CD14-positive monocyte (primary cell): ENCODE measurements around the gene SPATA46. TPM values are rescaled to one million over a fixed set of nuclear protein-coding genes. Genes with fewer than 3 reads are reported as not detected.

ENCODE experiments used
- DNase-seq, 3 donors: peaks; one replicate each; pipeline ENCODE4 v3.0.0-alpha.2; 2011 to 2022
- H2AFZ ChIP-seq: 2 replicates; pipeline ENCODE4 v1.6.0; 2012; ENCODE audit warnings: mild to moderate bottlenecking, low read depth, low read length, inconsistent platforms; ENCODE audit not compliant: insufficient read depth, poor library complexity, severe bottlenecking
- H3K27ac ChIP-seq, 2 donors: 1 replicate in 1 of 2; 2 replicates in 1 of 2; pipeline ENCODE4 v1.5.1; 2012 to 2013; ENCODE audit warnings: low read length in 2 of 2, control low read depth in 1 of 2, inconsistent platforms in 1 of 2, low read depth in 1 of 2, mild to moderate bottlenecking in 1 of 2
- H3K27me3 ChIP-seq, 2 donors: one replicate each; pipeline versions ENCODE4 v1.6.0 to v1.6.1; 2011 to 2013; ENCODE audit warnings: low read length in 2 of 2; ENCODE audit not compliant: control insufficient read depth in 2 of 2, insufficient read depth in 2 of 2
- H3K36me3 ChIP-seq, 2 donors: replicated peaks in 1 of 2; 1 replicate in 1 of 2; 2 replicates in 1 of 2; pipeline versions ENCODE4 v1.5.1 to v1.6.1; 2012 to 2013; ENCODE audit warnings: low read length in 2 of 2, control low read depth in 1 of 2, inconsistent platforms in 1 of 2, mild to moderate bottlenecking in 1 of 2; ENCODE audit not compliant: insufficient read depth in 2 of 2, control insufficient read depth in 1 of 2
- H3K4me1 ChIP-seq, 2 donors: 1 replicate in 1 of 2; 2 replicates in 1 of 2; pipeline versions ENCODE4 v1.5.1 to v1.6.1; 2012 to 2013; ENCODE audit warnings: low read length in 2 of 2, control low read depth in 1 of 2, inconsistent platforms in 1 of 2, mild to moderate bottlenecking in 1 of 2, moderate library complexity in 1 of 2; ENCODE audit not compliant: insufficient read depth in 2 of 2, control insufficient read depth in 1 of 2
- H3K4me2 ChIP-seq: replicated peaks from 2 replicates; pipeline ENCODE3; 2012; ENCODE audit warnings: low read length, moderate library complexity, mild to moderate bottlenecking; ENCODE audit not compliant: poor library complexity, severe bottlenecking; ENCODE audit errors: extremely low read depth
- H3K4me3 ChIP-seq, 3 experiments: fragments of 200-600 bp in 1 of 3; sonication (generic) in 1 of 3; replicated peaks in 1 of 3; 1 replicate in 2 of 3; 2 replicates in 1 of 3; pipeline ENCODE4 v1.5.1; 2011 to 2013; ENCODE audit warnings: low read length in 3 of 3, mild to moderate bottlenecking in 3 of 3, control low read depth in 2 of 3, low read depth in 2 of 3, inconsistent platforms in 1 of 3, moderate library complexity in 1 of 3
- H3K79me2 ChIP-seq: 2 replicates; pipeline ENCODE4 v1.6.0; 2012; ENCODE audit warnings: mild to moderate bottlenecking, control low read depth, inconsistent platforms, low read length, moderate library complexity; ENCODE audit not compliant: insufficient read depth
- H3K9ac ChIP-seq: 2 replicates; pipeline ENCODE4 v1.6.0; 2017; ENCODE audit warnings: low read length, mild to moderate bottlenecking; ENCODE audit not compliant: insufficient read depth, poor library complexity, severe bottlenecking
- H3K9me3 ChIP-seq, 2 donors: replicated peaks in 1 of 2; 1 replicate in 1 of 2; 2 replicates in 1 of 2; pipeline versions ENCODE4 v1.5.1 to v1.6.1; 2012 to 2013; ENCODE audit warnings: low read length in 2 of 2, control low read depth in 1 of 2; ENCODE audit not compliant: control insufficient read depth in 1 of 2, insufficient read depth in 1 of 2
- H4K20me1 ChIP-seq: 2 replicates; pipeline ENCODE4 v1.6.0; 2012; ENCODE audit warnings: mild to moderate bottlenecking, low read length, control low read depth, moderate library complexity; ENCODE audit not compliant: insufficient read depth
- H3K27ac Mint-ChIP-seq, 7 donors: one replicate each; pipeline ENCODE4 v1.8.0; 2020; ENCODE audit warnings: mild to moderate bottlenecking in 7 of 7, mixed read lengths in 7 of 7, moderate library complexity in 6 of 7, inconsistent platforms in 2 of 7
- H3K27me3 Mint-ChIP-seq, 3 donors: one replicate each; pipeline ENCODE4 v1.8.0; 2021 to 2022; ENCODE audit warnings: low read depth in 3 of 3, mild to moderate bottlenecking in 3 of 3, mixed read lengths in 3 of 3, moderate library complexity in 3 of 3, inconsistent platforms in 1 of 3
- H3K36me3 Mint-ChIP-seq, 2 donors: one replicate each; pipeline ENCODE4 v1.8.0; 2020; ENCODE audit warnings: mixed read lengths in 2 of 2, inconsistent platforms in 1 of 2, mild to moderate bottlenecking in 1 of 2
- H3K4me1 Mint-ChIP-seq: one replicate; pipeline ENCODE4 v1.8.0; 2020; ENCODE audit warnings: mild to moderate bottlenecking, mixed read lengths
- H3K4me3 Mint-ChIP-seq, 2 donors: one replicate each; pipeline ENCODE4 v1.8.0; 2020; ENCODE audit warnings: mild to moderate bottlenecking in 2 of 2, mixed read lengths in 2 of 2, moderate library complexity in 1 of 2
- H3K9me3 Mint-ChIP-seq, 7 donors: one replicate each; pipeline ENCODE4 v1.8.0; 2020 to 2022; ENCODE audit warnings: mixed read lengths in 7 of 7, mild to moderate bottlenecking in 6 of 7, moderate library complexity in 6 of 7, inconsistent platforms in 2 of 7
- WGBS: methylation state at CpG from one replicate; pipeline ENCODE4 v1.1.5; 2013; ENCODE audit warnings: missing lambda C conversion rate; ENCODE audit not compliant: insufficient coverage; 5-methylcytosine and 5-hydroxymethylcytosine counted together
- intact Hi-C, 2 donors: fragments of 100-400 bp; cut with micrococcal nuclease; formaldehyde crosslinking; loops; one replicate each; pipeline versions ENCODE4 v1.15.0 to v1.15.1; 2023
- polyA plus RNA-seq, 3 donors: library from polyadenylated mRNA; depleted of rRNA in 1 of 3; unstranded in 2 of 3; stranded (reverse) in 1 of 3; fragments of 300-500 nt in 2 of 3; fragments of >200 nt in 1 of 3; fragmentation: Illumina TruSeq in 2 of 3; gene quantifications; 1 replicate in 2 of 3; 2 replicates in 1 of 3; pipeline ENCODE4 v1.2.3, GENCODE V29; 2012 to 2021
- TF ChIP-seq, protein P1 (sequence below): fragments of 200-600 bp; IDR thresholded peaks from one replicate; pipeline ENCODE4 v1.8.0; 2022; ENCODE audit warnings: antibody characterized with exemption, mild to moderate bottlenecking

SPATA46 gene
- polyA plus RNA-seq, 3 donors = not detected

DNA sequence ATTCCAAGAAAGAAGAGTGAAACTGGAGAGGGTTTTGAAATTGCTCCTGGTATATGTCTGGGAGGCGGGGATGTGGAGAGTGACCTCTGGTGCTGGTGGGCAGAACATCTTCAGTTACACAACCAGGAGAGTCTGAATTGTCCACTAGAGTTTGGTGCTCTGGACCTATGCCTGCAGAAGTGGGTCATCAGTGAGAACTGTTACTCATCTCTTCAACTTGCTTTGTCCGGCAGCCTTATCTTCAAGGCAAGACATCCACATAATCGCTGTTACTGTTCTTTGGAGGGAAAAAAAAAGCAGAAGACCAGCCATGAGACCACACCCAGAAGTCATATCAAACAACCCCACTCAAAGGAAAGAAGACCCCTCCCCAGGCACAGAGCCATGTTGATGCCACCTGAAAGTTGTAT lies 20.4 kb upstream of the SPATA46 start:
- Mint-ChIP-seq H3K27ac (no peak overlapping the region), H3K4me3 (peak overlapping the region in 1 of 2 donors; percentile 21), H3K9me3 (no peaks in the 10 kb centered on the region), H3K27me3 (peaks cover 7 to 33% (median 18%) of the 10 kb centered on the region in 3 donors), H3K4me1 (peaks cover 7% of the 10 kb centered on the region), H3K36me3 (no peaks in the 10 kb centered on the region)
- Histone ChIP-seq H4K20me1 (no peaks in the 10 kb centered on the region), H3K27ac (no peak overlapping the region), H3K4me1 (peaks cover 0 to under 1% of the 10 kb centered on the region in 2 donors), H3K9me3 (no peaks in the 10 kb centered on the region), H3K4me3 (no peak overlapping the region), H3K9ac (no peak overlapping the region), H3K27me3 (peaks cover 4 to 6% of the 10 kb centered on the region in 2 donors), H2AFZ (no peak overlapping the region), H3K36me3 (no peaks in the 10 kb centered on the region), H3K79me2 (no peaks in the 10 kb centered on the region), H3K4me2 (no peak overlapping the region)
- TF ChIP-seq, protein P1, sequence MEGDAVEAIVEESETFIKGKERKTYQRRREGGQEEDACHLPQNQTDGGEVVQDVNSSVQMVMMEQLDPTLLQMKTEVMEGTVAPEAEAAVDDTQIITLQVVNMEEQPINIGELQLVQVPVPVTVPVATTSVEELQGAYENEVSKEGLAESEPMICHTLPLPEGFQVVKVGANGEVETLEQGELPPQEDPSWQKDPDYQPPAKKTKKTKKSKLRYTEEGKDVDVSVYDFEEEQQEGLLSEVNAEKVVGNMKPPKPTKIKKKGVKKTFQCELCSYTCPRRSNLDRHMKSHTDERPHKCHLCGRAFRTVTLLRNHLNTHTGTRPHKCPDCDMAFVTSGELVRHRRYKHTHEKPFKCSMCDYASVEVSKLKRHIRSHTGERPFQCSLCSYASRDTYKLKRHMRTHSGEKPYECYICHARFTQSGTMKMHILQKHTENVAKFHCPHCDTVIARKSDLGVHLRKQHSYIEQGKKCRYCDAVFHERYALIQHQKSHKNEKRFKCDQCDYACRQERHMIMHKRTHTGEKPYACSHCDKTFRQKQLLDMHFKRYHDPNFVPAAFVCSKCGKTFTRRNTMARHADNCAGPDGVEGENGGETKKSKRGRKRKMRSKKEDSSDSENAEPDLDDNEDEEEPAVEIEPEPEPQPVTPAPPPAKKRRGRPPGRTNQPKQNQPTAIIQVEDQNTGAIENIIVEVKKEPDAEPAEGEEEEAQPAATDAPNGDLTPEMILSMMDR = no peak
- intact Hi-C loops = no loop called here
- no peak for DNase-seq
- 60% methylated on average over 1 of the region's 3 CpGs for WGBS

DNA sequence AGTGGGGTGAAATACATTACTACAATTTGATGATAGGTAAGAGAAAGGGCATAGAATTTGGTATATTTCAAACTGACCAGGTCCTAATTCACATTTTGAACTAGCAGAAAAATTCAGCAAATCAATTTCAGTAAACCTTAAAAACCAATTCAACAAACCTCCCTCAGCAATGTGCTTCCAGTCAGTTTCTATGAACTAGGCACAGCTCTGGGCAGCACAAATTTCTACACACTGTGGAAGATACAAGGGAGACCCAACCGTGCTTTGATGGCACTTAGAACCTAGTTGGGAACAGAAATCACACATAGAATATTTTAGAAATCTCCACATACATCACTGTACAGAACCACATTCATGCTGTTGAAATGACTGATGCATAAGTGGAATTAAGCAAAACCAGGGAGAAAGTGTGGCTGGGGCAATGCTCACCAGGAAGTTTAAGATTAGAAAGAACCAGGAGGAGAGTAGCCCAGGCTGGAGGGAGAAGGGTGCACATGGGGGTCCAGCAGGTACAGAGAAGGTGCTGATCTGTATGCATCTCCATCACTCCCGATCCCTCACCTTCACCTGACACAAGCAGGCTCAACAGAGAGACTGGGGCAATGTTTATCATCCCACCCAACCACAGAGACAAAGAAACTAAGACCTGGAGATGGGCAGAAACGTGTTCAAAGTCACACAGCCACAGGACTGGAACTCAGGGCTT lies 19.7 kb upstream of the SPATA46 start:
- 90% methylated on average over 2 of the region's 3 CpGs for WGBS
- Histone ChIP-seq H3K4me1 (peaks cover 0 to 5% of the 10 kb centered on the region in 2 donors), H3K27me3 (peaks cover 4 to 6% of the 10 kb centered on the region in 2 donors), H3K79me2 (no peaks in the 10 kb centered on the region), H3K9ac (no peak overlapping the region), H3K4me3 (no peak overlapping the region), H2AFZ (no peak overlapping the region), H3K4me2 (no peak overlapping the region), H3K36me3 (no peaks in the 10 kb centered on the region), H3K27ac (no peak overlapping the region), H3K9me3 (no peaks in the 10 kb centered on the region), H4K20me1 (no peaks in the 10 kb centered on the region)
- no peak for DNase-seq
- Mint-ChIP-seq H3K4me1 (peaks cover 11% of the 10 kb centered on the region), H3K27ac (no peak overlapping the region), H3K36me3 (no peaks in the 10 kb centered on the region), H3K27me3 (peaks cover 7 to 33% (median 18%) of the 10 kb centered on the region in 3 donors), H3K4me3 (no peak overlapping the region), H3K9me3 (no peaks in the 10 kb centered on the region)
- intact Hi-C loops = no loop called here
- TF ChIP-seq, protein P1 = no peak
